HEK293T (cell line): ENCODE data around the gene DCBLD2.

Experiments
- ARNT ChIP-seq: fragments of 450-650 bp; IDR thresholded peaks from 2 replicates; pipeline ENCODE4 v1.6.1; 2017; ENCODE audit warnings: mild to moderate bottlenecking
- BHLHE40 ChIP-seq: fragments of 450-650 bp; IDR thresholded peaks from 2 replicates; pipeline ENCODE4 v1.6.1; 2016; ENCODE audit warnings: mild to moderate bottlenecking, moderate library complexity, borderline replicate concordance
- ELF4 ChIP-seq: fragments of 450-650 bp; IDR thresholded peaks from 2 replicates; pipeline ENCODE4 v1.6.1; 2017; ENCODE audit warnings: antibody characterized with exemption
- FOXA1 ChIP-seq: fragments of 450-650 bp; IDR thresholded peaks from 2 replicates; pipeline ENCODE4 v1.6.1; 2016; ENCODE audit warnings: mild to moderate bottlenecking
- FOXK2 ChIP-seq: fragments of 450-650 bp; IDR thresholded peaks from 2 replicates; pipeline ENCODE4 v1.6.1; 2016; ENCODE audit warnings: mild to moderate bottlenecking
- FOXM1 ChIP-seq: fragments of 450-650 bp; IDR thresholded peaks from 2 replicates; pipeline ENCODE4 v1.6.1; 2017; ENCODE audit warnings: mild to moderate bottlenecking, borderline replicate concordance
- HDGF ChIP-seq: fragments of 450-650 bp; IDR thresholded peaks from 2 replicates; pipeline ENCODE4 v1.6.1; 2017; ENCODE audit warnings: antibody characterized with exemption, borderline replicate concordance
- NFRKB ChIP-seq: fragments of 450-650 bp; IDR thresholded peaks from 2 replicates; pipeline ENCODE4 v1.6.1; 2016; ENCODE audit warnings: mild to moderate bottlenecking, moderate library complexity
- PKNOX1 ChIP-seq: fragments of 450-650 bp; IDR thresholded peaks from 2 replicates; pipeline ENCODE4 v1.6.1; 2016
- SP1 ChIP-seq: fragments of 450-650 bp; IDR thresholded peaks from 2 replicates; pipeline ENCODE4 v1.6.1; 2017
- SUZ12 ChIP-seq: fragments of 450-650 bp; IDR thresholded peaks from 2 replicates; pipeline ENCODE4 v1.6.1; 2016; ENCODE audit warnings: mild to moderate bottlenecking
- TARDBP ChIP-seq: fragments of 450-650 bp; IDR thresholded peaks from 2 replicates; pipeline ENCODE4 v1.6.1; 2016

GRCh38 chr3:98856724-98857123, 44.8 kb downstream of the DCBLD2 start:
- TF ChIP-seq ELF4 (no peak), SUZ12 (no peak), FOXA1 (no peak), FOXK2 (no peak), PKNOX1 (no peak), FOXM1 (no peak), BHLHE40 (no peak), ARNT (no peak), SP1 (no peak), TARDBP (no peak), NFRKB (no peak), HDGF (no peak)
